ENCODE results near the gene ZNF467.

The ZNF467 gene

DNA sequence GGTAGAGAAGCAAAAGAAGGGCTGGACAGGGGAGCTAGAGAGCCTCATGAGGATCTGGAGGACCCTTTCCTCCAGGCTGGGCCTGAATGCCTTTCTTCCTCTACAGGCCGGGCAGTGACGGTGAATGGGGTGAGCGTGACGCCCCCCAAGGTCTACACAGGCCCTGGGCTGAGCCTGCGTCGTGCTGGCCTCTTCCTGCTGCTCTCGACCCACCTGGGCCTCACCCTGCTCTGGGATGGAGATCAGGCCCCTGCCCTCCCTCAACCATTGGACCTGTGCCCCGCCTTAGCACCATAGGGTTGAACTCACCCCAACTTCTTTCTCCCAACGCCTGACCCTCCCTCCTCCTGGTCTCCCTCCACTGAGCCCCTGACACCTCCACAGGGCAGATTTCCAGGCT is 12.6 kb upstream of the ZNF467 start:
- DNase-seq (ENCODE audit: low read depth) = no peak

- no peak for DNase-seq (ENCODE audit: low read depth)
Observed at GRCh38 chr7:149785402-149785801, 12.0 kb upstream of the ZNF467 start.

GRCh38 chr7:149784251-149784608 is 10.8 kb upstream of the ZNF467 start:
- no peak for DNase-seq (ENCODE audit: low read depth)

DNA sequence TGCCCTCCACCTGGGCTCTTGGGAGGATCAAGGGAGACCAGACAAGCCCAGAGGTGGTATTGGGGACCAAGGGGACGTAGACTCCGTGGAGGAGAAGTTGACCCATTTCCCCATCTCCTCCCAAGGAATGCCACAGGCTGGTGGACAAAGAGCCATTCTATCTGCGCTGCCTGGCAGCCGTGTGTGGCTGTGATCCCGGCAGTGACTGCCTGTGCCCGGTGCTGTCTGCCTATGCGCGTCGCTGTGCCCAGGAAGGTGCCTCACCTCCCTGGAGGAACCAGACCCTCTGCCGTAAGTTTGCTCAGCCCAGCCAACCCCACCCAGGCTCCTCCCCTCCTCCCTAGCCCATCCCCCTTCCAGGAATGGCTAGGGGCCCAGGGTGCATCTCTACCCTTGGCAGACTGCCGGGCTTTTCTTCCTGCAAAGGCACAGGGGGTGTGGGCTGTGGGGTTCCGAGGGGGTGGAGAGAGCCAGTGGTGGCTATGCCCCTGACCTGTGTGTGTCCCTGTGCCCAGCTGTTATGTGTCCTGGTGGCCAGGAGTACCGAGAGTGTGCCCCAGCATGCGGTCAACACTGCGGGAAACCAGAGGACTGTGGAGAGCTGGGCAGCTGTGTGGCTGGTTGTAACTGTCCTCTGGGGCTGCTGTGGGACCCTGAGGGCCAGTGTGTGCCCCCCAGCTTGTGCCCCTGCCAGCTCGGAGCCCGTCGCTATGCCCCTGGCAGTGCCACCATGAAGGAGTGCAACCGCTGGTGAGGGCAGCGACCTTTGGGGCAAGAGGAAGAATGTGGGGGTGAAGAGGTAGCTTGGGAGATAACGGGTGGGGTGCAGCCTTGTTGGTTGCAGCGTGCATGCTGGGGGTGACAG is 10.2 kb upstream of the ZNF467 start:
- no peak for DNase-seq (ENCODE audit: low read depth)

DNA sequence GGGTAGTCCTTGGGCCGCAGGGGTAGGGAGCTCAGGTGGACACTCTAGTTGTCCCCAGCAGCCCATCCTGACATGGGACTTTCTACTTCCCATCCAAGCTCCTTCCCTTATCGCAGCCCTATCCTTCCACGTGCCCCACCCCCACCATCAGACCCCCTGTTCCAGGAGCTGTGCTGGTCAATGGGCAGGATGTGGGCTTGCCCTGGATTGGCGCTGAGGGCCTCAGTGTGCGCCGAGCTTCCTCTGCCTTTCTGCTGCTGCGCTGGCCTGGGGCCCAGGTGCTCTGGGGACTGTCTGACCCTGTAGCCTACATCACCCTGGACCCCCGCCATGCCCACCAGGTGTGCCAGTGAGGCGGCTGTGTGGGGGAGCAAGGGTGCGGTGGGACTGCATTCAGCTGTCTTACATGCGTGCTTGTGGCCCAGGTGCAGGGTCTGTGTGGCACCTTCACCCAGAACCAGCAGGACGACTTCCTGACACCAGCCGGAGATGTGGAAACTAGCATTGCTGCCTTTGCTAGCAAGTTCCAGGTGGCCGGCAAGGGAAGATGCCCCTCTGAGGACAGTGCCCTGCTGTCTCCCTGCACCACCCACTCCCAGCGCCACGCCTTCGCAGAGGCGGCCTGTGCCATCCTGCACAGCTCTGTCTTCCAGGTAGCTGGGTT is 9.4 kb upstream of the ZNF467 start:
- no peak for DNase-seq (ENCODE audit: low read depth)

- DNase-seq (ENCODE audit: low read depth) = no peak
Observed at GRCh38 chr7:149781921-149782320, 8.5 kb upstream of the ZNF467 start.

DNA sequence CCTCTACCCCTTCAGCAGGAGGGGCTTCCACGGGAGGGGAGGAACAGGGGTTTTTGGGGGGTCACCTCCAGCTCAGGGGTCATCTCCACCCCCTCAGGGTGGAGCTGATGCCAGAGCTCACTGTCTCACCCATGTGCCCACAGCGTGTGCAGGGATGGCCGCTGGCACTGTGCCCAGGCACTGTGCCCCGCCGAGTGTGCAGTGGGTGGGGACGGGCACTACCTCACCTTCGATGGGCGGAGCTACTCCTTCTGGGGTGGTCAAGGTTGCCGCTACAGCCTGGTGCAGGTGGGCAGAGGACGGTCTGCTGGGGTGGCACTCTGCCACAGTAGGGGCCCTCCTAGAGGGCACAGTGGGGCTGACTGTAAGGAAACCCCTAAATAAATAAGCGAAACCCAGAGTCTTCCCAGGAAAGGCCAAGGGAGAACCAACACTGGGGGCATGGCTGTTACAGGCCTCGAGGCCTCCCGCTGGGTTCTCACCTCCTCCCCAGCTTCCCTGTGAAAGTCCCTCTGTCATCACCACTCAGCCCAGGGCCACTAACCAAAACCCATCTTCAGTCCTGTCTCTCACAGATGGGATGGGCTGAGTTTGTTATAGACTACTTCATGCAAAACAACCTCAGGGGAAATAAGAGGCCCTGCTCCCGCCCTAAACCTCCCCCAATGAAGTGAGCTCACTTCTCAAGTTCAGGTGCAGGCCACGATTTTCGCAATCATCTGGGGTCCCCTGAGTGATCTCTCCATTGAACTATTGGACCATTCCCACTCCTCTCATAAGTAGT is 7.4 kb upstream of the ZNF467 start:
- no peak for DNase-seq (ENCODE audit: low read depth)

- no peak for DNase-seq (ENCODE audit: low read depth)
Observed at GRCh38 chr7:149780056-149780455, 6.7 kb upstream of the ZNF467 start.

DNA sequence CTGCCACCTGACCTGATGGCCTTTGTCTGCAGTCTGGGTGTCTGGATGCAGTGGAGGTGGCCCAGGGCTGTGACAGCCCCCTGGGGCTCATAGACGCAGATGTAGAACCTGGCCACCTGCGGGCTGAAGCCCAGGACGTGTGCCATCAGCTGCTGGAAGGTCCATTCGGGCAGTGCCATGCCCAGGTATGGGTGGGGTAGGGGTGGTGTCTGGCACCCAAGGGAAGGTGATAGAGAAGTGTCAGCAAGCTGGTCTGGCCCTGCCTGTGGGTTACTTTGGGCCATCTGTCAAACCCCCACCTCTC is 6.1 kb upstream of the ZNF467 start:
- DNase-seq (ENCODE audit: low read depth) = no peak

DNA sequence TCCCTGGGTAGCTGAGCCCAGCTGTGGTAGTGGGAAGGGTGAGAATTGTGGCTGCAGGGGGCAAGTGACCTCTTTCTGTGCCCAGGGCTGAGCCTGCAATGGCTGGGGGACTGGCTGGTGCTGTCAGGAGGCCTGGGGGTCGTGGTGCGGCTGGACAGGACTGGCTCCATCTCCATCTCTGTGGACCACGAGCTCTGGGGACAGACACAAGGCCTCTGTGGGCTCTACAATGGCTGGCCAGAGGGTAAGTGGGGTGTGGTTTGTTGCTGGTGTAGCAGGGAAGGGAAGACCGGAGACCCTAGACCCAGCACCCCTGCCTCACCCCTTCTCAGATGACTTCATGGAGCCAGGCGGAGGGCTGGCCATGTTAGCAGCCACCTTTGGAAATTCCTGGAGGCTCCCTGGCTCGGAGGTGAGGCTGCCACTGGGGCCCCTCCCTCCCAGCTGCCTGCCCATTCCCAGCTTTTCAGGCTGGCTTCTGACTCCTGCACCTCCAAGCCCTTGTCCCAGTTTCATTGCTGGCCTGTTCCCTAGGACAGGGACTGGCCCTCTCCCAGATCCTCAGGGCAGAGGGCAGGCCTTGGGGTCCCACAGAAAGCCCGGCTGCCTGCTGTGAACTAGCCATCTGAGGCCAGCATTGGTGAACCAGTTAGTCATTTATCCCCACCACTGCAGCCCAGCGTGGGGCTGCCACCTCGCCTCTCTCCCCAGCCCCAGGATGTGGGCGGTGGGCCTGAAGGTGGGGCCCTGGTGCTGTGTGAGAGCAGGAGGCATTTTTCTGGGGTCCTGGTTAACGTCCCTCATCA is 5.5 kb upstream of the ZNF467 start:
- DNase-seq (ENCODE audit: low read depth) = no peak

DNA sequence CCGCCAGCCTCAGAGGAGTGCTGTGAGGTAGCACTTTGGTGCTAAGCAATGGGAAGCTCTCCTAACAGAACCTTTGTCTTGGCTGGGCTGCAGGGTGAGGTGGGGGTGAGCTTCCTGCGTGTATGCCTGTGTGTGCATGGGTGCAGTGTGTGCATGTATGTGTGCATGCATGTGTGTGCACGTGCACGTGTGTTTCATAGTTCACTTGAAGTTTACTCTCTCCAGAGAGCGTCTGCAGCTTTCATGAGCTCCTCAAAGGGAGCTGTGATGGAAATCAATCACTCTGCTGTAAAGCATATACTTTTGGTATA is 4.9 kb upstream of the ZNF467 start:
- no peak for DNase-seq (ENCODE audit: low read depth)

GRCh38 chr7:149777551-149778326 is 4.4 kb upstream of the ZNF467 start:
- no peak for DNase-seq (ENCODE audit: low read depth)

DNA sequence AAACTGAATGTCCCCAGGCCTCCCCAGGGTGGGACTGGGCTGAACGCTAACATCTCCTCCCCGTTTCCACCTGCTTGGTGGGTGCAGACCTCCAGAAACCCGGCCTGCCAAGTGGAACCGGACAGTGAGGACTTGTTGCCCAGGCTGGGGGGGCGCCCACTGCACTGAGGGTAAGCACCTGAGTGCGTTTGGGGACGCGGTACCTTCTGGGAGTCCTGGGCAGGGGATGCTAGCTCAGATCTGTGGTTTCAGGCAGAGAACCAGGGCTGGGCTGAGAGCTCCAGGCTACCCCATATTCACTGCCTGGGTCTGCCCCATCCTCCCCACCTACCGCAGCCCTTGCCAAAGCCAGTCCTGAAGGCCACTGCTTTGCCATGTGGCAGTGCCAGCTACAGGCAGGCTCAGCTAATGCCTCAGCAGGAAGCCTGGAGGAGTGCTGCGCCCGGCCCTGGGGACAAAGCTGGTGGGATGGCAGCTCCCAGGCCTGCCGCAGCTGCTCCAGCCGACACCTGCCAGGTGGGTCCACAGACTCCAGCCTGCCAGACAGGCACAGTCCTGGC is 3.5 kb upstream of the ZNF467 start:
- DNase-seq (ENCODE audit: low read depth) = no peak

DNA sequence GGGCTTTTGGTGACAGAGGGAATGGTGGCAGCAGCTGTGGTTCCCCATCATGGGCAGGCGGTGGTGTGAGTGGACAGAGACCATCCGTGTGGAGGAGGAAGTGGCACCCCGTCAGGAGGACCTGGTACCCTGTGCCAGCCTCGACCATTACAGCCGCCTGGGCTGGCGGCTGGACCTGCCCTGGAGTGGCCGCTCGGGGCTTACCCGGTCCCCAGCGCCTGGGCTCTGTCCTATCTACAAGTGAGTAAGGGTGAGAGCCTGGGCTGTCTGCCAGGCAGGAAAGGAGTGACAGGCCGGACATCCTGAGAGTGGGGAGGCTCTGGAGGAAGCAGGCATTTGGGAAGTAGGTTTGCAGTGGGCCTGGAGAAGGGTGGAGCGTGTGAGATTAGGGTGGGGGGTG is 2.9 kb upstream of the ZNF467 start:
- DNase-seq (ENCODE audit: low read depth) = no peak

- no peak for DNase-seq (ENCODE audit: low read depth)
Observed at GRCh38 chr7:149775176-149775556, 1.8 kb upstream of the ZNF467 start.

- no peak for DNase-seq (ENCODE audit: low read depth)
Observed at GRCh38 chr7:149774237-149775175, 1.1 kb upstream of the ZNF467 start.

DNA sequence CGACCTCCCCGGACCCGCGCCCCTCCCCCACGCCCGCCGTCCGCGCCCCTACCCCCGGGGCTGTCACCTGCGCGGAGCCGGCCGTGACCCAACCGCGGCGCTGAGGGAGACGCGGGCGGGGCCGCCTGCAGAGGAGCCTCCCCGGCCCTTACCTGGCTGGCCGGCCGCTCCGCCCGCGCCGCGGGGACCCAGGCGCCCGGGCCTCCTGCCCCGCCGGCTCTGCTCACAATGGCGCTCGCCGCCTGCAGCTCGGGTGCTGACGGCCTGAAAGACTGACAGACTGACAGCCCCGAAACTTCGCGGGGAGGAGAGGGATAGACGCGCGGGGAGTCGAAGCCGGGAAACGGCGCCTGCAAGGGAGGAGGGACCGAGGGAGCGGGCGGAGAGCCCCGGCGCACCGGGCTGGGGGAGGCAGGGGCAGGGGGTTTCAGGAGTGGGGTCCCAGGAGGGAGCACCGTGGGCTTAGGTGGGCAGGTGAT is 393 bp downstream of the ZNF467 start:
- DNase-seq (ENCODE audit: low read depth) = no peak

DNA sequence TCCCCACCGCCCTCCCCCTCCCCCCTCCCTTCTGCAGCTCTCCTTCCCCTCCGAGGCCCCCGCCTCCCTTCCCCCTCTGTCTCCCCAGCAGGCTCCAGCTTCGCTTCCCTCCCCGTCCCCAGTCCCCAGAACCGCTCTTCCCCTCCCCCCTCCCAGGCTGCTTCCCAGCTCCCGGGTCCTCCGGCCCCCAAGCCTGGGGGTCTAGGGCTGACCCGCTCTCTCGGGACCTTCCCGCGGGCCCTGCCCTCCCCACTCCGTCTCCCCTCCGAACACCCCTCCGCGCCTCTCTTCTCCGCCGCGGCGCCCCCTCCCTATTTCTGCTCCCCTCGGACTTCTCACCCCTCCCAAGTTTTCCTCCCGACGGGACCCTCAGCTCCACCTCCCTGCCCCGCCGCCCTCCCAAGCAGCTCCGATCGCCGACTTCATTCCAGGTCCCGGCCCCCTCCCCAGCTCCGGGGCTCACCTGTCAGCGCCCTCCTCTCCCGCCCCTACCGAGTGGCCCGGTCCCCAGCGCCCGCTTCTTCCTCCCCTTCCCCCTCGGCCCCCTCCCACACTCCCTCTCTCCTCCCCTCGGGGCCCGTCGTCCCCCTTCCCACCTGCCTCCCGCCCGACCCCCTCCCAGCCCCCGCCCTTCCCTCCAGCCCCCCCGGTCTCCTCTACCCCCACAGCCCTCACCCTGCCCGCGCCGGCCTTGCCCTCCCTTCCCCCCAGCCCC is 990 bp downstream of the ZNF467 start:
- no peak for DNase-seq (ENCODE audit: low read depth)

DNA sequence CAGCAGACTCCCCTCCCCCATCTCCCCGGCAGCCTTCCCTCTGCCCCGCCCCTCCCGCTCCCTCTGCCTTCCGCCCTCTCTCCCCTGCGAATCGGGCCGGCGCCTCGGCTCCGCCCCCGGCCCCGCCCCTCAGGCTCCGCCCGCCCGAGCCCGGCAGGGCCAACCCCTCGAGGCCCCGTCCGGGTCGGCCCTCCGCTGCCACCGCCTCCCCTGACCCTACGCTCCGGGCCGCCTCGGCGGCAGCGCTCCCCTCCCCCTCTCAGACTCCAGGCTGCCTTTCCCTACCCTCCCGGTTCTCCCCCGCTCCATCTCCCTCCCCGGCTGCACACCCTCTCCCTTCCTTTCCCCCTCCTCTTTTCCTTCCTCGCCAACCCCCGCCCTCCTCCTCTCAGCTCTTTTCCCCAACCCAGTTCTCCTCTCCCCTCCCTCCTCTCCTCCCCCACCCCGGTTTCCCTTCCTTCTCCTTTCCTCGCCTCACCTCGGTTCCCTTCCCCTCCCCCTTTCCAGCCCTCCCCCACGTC is 1.6 kb downstream of the ZNF467 start:
- DNase-seq (ENCODE audit: low read depth) = peak; percentile 83

Measured in fibroblast of gingiva (primary cell).